IgD-negative memory B cell (primary cell): ENCODE results near the gene NAAA. TPM values are rescaled to one million over a fixed set of nuclear protein-coding genes. Genes with fewer than 3 reads are reported as not detected.

Experiments
- polyA plus RNA-seq: library from polyadenylated mRNA; unstranded; fragments of 300-500 nt; fragmentation: Illumina TruSeq; gene quantifications from one replicate; pipeline ENCODE4 v1.2.3, GENCODE V29; 2021

The NAAA gene
- polyA plus RNA-seq, 1 donor from 2014 or later, result 111 TPM

Other genes with a start within 250 kb of the NAAA start
- 18.6 TPM for gene USO1, start 216.4 kb downstream of the NAAA start, polyA plus RNA-seq
- not detected for gene PPEF2, start 38.6 kb downstream of the NAAA start, polyA plus RNA-seq
- gene SDAD1, start 49.9 kb upstream of the NAAA start, polyA plus RNA-seq, result 72.3 TPM
- not detected for gene CXCL9, start 66.5 kb upstream of the NAAA start, polyA plus RNA-seq
- gene CXCL10, start 82.5 kb upstream of the NAAA start, polyA plus RNA-seq, result 0.58 TPM
- not detected for gene CXCL11, start 95.1 kb upstream of the NAAA start, polyA plus RNA-seq
- gene ART3, start 133.7 kb upstream of the NAAA start, polyA plus RNA-seq, result not detected
- gene NUP54, start 207.4 kb upstream of the NAAA start, polyA plus RNA-seq, result 34.8 TPM